ENCODE measurements around the gene FN3K. TPM values are rescaled to one million over a fixed set of nuclear protein-coding genes. Genes with fewer than 3 reads are reported as not detected.

FN3K gene
- total and polyA plus RNA-seq, 8 donors: 12.8 to 28.1 (median 20.5) TPM

- H3K4me1 ChIP-seq: peaks cover 0 to under 1% of the 10 kb centered on the region in 2 donors
- intact Hi-C loops (cut with DNase I): no loop called here
- H3K27ac ChIP-seq: no peak overlapping the region
- TF ChIP-seq CTCF (IDR thresholded peaks at IDR 0.05): no peak
- no peak overlapping the region for H3K4me3 ChIP-seq
- H3K36me3 ChIP-seq: peaks cover 0 to 35% of the 10 kb centered on the region in 2 donors
- DNase-seq (peak in 1 of 4 donors; percentile 68), ATAC-seq (no peak)
- no peaks in the 10 kb centered on the region for H3K27me3 ChIP-seq
- H3K9me3 ChIP-seq: no peaks in the 10 kb centered on the region
Observed at GRCh38 chr17:82729479-82730260, 5.7 kb upstream of the FN3K start.

- DNase-seq (peak in 1 of 4 donors; percentile 50), ATAC-seq (no peak)
- Histone ChIP-seq H3K27ac (no peak overlapping the region), H3K4me3 (no peak overlapping the region), H3K4me1 (peaks cover 3 to 10% of the 10 kb centered on the region in 2 donors), H3K36me3 (peaks cover 0 to 23% of the 10 kb centered on the region in 2 donors), H3K9me3 (no peaks in the 10 kb centered on the region), H3K27me3 (peaks cover 0 to 16% of the 10 kb centered on the region in 2 donors)
- intact Hi-C loops (cut with DNase I): no loop called here
- TF ChIP-seq CTCF (IDR thresholded peaks at IDR 0.05): no peak
Observed at GRCh38 chr17:82732118-82732743, 3.2 kb upstream of the FN3K start.

GRCh38 chr17:82736511-82737185, 1.2 kb downstream of the FN3K start:
- Histone ChIP-seq H3K36me3 (peaks cover 0 to 23% of the 10 kb centered on the region in 2 donors), H3K4me1 (peaks cover 3 to 10% of the 10 kb centered on the region in 2 donors), H3K9me3 (peaks cover 0 to 7% of the 10 kb centered on the region in 2 donors), H3K27me3 (peaks cover 0 to 16% of the 10 kb centered on the region in 2 donors), H3K4me3 (peak overlapping the region in 1 of 2 donors; percentile 55), H3K27ac (no peak overlapping the region)
- intact Hi-C loops (cut with DNase I): no loop called here
- no peak for TF ChIP-seq CTCF (IDR thresholded peaks at IDR 0.05)
- ATAC-seq (no peak), DNase-seq (peak in 1 of 4 donors; percentile 71)

- H3K27me3 ChIP-seq: peaks cover 0 to 16% of the 10 kb centered on the region in 2 donors
- H3K4me3 ChIP-seq: no peak overlapping the region
- TF ChIP-seq CTCF (IDR thresholded peaks at IDR 0.05): no peak
- ATAC-seq: peak; percentile 62
- H3K4me1 ChIP-seq: peaks cover 3 to 10% of the 10 kb centered on the region in 2 donors
- intact Hi-C loops (cut with DNase I): no loop called here
- no peak overlapping the region for H3K27ac ChIP-seq
- DNase-seq: peak in 2 of 4 donors; percentile 63 to 79
- H3K36me3 ChIP-seq: peaks cover 0 to 34% of the 10 kb centered on the region in 2 donors
- H3K9me3 ChIP-seq: peaks cover 0 to 7% of the 10 kb centered on the region in 2 donors
Observed at GRCh38 chr17:82737967-82738877, 2.8 kb downstream of the FN3K start.
